Suprapubic skin (tissue), 4 donors: ENCODE measurements around the gene UBE2G1. TPM values are rescaled to one million over a fixed set of nuclear protein-coding genes. Genes with fewer than 3 reads are reported as not detected.
A peak's percentile ranks its signal among the peaks of the same experiment; 100 is the strongest.

Experiments
- DNase-seq, 2 donors: peaks; one replicate each; pipeline ENCODE4 v3.0.0-alpha.2; 2019; ENCODE audit warnings: low spot score in 2 of 2
- H3K27ac ChIP-seq: fragments of 200-600 bp; sonication (generic); one replicate; pipeline ENCODE4 v1.5.1; 2019
- H3K27me3 ChIP-seq: fragments of 200-600 bp; sonication (generic); one replicate; pipeline ENCODE4 v1.5.1; 2019
- H3K36me3 ChIP-seq: fragments of 200-600 bp; sonication (generic); one replicate; pipeline ENCODE4 v1.5.1; 2019
- H3K4me1 ChIP-seq: fragments of 200-600 bp; sonication (generic); one replicate; pipeline ENCODE4 v1.5.1; 2019
- H3K4me3 ChIP-seq: fragments of 200-600 bp; sonication (generic); one replicate; pipeline ENCODE4 v1.5.1; 2019; ENCODE audit warnings: mild to moderate bottlenecking
- H3K9me3 ChIP-seq: fragments of 200-600 bp; sonication (generic); one replicate; pipeline ENCODE4 v1.5.1; 2019
- EP300 ChIP-seq: sonication (generic); formaldehyde crosslinking; IDR thresholded peaks from one replicate; pipeline ENCODE4 v1.6.1; 2017; ENCODE audit warnings: antibody characterized with exemption
- POLR2A ChIP-seq, 2 donors: fragments of 450-650 bp; IDR thresholded peaks; one replicate each; pipeline ENCODE4 v1.6.1; 2017; ENCODE audit warnings: antibody characterized with exemption in 2 of 2, mild to moderate bottlenecking in 2 of 2, moderate library complexity in 2 of 2
- POLR2AphosphoS5 ChIP-seq, 3 donors: sonication (generic); formaldehyde crosslinking; IDR thresholded peaks; one replicate each; pipeline ENCODE4 v1.6.1; 2017; ENCODE audit warnings: antibody characterized with exemption in 3 of 3
- WGBS: methylation state at CpG from one replicate; pipeline ENCODE4 v1.1.5; 2018; 5-methylcytosine and 5-hydroxymethylcytosine counted together
- total RNA-seq, 4 donors: library from RNA; depleted of rRNA; stranded (reverse); fragments of >200 nt; gene quantifications; one replicate each; pipeline ENCODE4 v1.1.0, GENCODE V29; 2016
- TF ChIP-seq, protein P1 (sequence below), 2 donors: fragments of 200-600 bp in 1 of 2; fragments of 450-650 bp in 1 of 2; sonication (generic) in 1 of 2; IDR thresholded peaks; one replicate each; pipeline ENCODE4 v1.5.1; 2016 to 2019; ENCODE audit warnings: antibody characterized with exemption in 2 of 2, mild to moderate bottlenecking in 1 of 2, moderate library complexity in 1 of 2

Gene UBE2G1
- total RNA-seq, 4 donors from 2014 or later, result 53.4 to 75.4 (median 67.4) TPM

GRCh38 chr17:4235372-4236279, 130.8 kb downstream of the UBE2G1 start:
- H3K27me3 ChIP-seq, result no peaks in the 10 kb centered on the region
- no peak overlapping the region for H3K27ac ChIP-seq
- TF ChIP-seq EP300 (no peak), POLR2A (IDR thresholded peaks at IDR 0.05) (no peak), POLR2AphosphoS5 (IDR thresholded peaks at IDR 0.05) (no peak)
- TF ChIP-seq, protein P1, sequence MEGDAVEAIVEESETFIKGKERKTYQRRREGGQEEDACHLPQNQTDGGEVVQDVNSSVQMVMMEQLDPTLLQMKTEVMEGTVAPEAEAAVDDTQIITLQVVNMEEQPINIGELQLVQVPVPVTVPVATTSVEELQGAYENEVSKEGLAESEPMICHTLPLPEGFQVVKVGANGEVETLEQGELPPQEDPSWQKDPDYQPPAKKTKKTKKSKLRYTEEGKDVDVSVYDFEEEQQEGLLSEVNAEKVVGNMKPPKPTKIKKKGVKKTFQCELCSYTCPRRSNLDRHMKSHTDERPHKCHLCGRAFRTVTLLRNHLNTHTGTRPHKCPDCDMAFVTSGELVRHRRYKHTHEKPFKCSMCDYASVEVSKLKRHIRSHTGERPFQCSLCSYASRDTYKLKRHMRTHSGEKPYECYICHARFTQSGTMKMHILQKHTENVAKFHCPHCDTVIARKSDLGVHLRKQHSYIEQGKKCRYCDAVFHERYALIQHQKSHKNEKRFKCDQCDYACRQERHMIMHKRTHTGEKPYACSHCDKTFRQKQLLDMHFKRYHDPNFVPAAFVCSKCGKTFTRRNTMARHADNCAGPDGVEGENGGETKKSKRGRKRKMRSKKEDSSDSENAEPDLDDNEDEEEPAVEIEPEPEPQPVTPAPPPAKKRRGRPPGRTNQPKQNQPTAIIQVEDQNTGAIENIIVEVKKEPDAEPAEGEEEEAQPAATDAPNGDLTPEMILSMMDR (IDR thresholded peaks at IDR 0.05), result no peak
- peaks cover 15% of the 10 kb centered on the region for H3K4me1 ChIP-seq
- H3K9me3 ChIP-seq, result no peaks in the 10 kb centered on the region
- WGBS, result 82% methylated on average over 8 of the region's 8 CpGs
- no peak overlapping the region for H3K4me3 ChIP-seq
- peaks cover 43% of the 10 kb centered on the region for H3K36me3 ChIP-seq
- no peak for DNase-seq

DNA sequence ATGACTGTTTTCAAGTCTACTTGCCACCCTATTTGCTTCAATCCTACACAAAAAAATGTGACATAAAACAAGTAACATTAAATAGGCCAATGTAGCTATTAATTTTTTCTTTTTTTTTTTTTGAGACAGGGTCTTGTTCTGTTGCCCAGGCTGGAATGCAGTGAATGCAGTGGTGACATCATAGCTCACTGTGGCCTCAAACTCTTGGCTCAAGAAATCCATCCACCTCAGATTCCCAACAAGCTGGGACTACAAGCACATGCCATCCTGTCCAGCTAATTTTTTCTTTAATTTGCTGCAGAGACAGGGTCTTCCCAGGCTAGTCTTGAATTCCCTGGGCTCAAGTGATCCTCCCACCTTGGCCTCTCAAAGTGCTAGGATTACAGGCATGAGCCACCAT, 132.1 kb downstream of the UBE2G1 start:
- Histone ChIP-seq H3K9me3 (no peaks in the 10 kb centered on the region), H3K27me3 (no peaks in the 10 kb centered on the region), H3K27ac (no peak overlapping the region), H3K4me1 (peaks cover 25% of the 10 kb centered on the region), H3K36me3 (peaks cover 31% of the 10 kb centered on the region), H3K4me3 (no peak overlapping the region)
- TF ChIP-seq POLR2AphosphoS5 (IDR thresholded peaks at IDR 0.05), result no peak
- TF ChIP-seq EP300, result no peak
- TF ChIP-seq, protein P1 (IDR thresholded peaks at IDR 0.05), result no peak
- TF ChIP-seq POLR2A (IDR thresholded peaks at IDR 0.05), result no peak
- no peak for DNase-seq

- no peak for DNase-seq
- Histone ChIP-seq H3K4me1 (peaks cover 30% of the 10 kb centered on the region), H3K9me3 (no peaks in the 10 kb centered on the region), H3K27me3 (no peaks in the 10 kb centered on the region), H3K4me3 (no peak overlapping the region), H3K27ac (no peak overlapping the region), H3K36me3 (peaks cover 26% of the 10 kb centered on the region)
- WGBS, result 89% methylated on average over 7 of the region's 7 CpGs
- TF ChIP-seq POLR2AphosphoS5 (IDR thresholded peaks at IDR 0.05) (no peak), EP300 (peak; percentile 42)
- TF ChIP-seq, protein P1 (IDR thresholded peaks at IDR 0.05), result no peak
These were observed 132.7 kb downstream of the UBE2G1 start for GRCh38 chr17:4233668-4234258.

GRCh38 chr17:4232168-4232813, 134.2 kb downstream of the UBE2G1 start:
- Histone ChIP-seq H3K27ac (no peak overlapping the region), H3K27me3 (no peaks in the 10 kb centered on the region), H3K4me3 (no peak overlapping the region), H3K36me3 (peaks cover 22% of the 10 kb centered on the region), H3K9me3 (no peaks in the 10 kb centered on the region), H3K4me1 (peaks cover 31% of the 10 kb centered on the region)
- 59% methylated on average over 4 of the region's 4 CpGs for WGBS
- TF ChIP-seq POLR2AphosphoS5 (IDR thresholded peaks at IDR 0.05) (no peak), POLR2A (IDR thresholded peaks at IDR 0.05) (no peak), EP300 (no peak)
- TF ChIP-seq, protein P1 (IDR thresholded peaks at IDR 0.05), result no peak
- no peak for DNase-seq
